Liver (tissue), 3 donors: ENCODE results near the gene ATP13A1.

Experiments used
- EGR1 ChIP-seq, 2 donors: IDR thresholded peaks; 2 replicates each; pipeline ENCODE4 v1.6.1; 2016 to 2018; ENCODE audit warnings: antibody characterized with exemption in 2 of 2, low read depth in 2 of 2
- GABPA ChIP-seq, 2 donors: IDR thresholded peaks in 1 of 2; conservative IDR thresholded peaks in 1 of 2; 2 replicates each; pipeline ENCODE4 v1.6.1; 2016; ENCODE audit warnings: antibody characterized with exemption in 2 of 2, mild to moderate bottlenecking in 1 of 2, moderate library complexity in 1 of 2
- HNF4A ChIP-seq, 2 donors: conservative IDR thresholded peaks; 2 replicates each; pipeline ENCODE4 v1.6.1; 2016; ENCODE audit warnings: antibody characterized with exemption in 2 of 2, mild to moderate bottlenecking in 2 of 2
- JUND ChIP-seq, 2 donors: IDR thresholded peaks; 2 replicates each; pipeline ENCODE4 v1.6.1; 2016; ENCODE audit warnings: antibody characterized with exemption in 2 of 2
- NR2F2 ChIP-seq: IDR thresholded peaks from 2 replicates; pipeline ENCODE4 v1.6.1; 2016; ENCODE audit warnings: antibody characterized with exemption
- RAD21 ChIP-seq, 2 donors: IDR thresholded peaks; 2 replicates each; pipeline ENCODE4 v1.6.1; 2016; ENCODE audit warnings: antibody characterized with exemption in 2 of 2, mild to moderate bottlenecking in 2 of 2
- SP1 ChIP-seq: IDR thresholded peaks from 2 replicates; pipeline ENCODE4 v1.6.1; 2018; ENCODE audit warnings: antibody characterized with exemption, mild to moderate bottlenecking
- TAF1 ChIP-seq: conservative IDR thresholded peaks from 2 replicates; pipeline ENCODE4 v1.6.1; 2016; ENCODE audit warnings: antibody characterized with exemption, mild to moderate bottlenecking
- YY1 ChIP-seq: IDR thresholded peaks from 2 replicates; pipeline ENCODE4 v1.6.1; 2016; ENCODE audit warnings: antibody characterized with exemption, mild to moderate bottlenecking
- TF ChIP-seq, protein P1 (sequence below): fragments of 150-350 bp; IDR thresholded peaks from 2 replicates; pipeline ENCODE4 v1.5.1; 2017; ENCODE audit warnings: improper control_type of control experiment, low read depth, low read length; ENCODE audit not compliant: missing input control
- TF ChIP-seq, protein P2 (sequence below): IDR thresholded peaks from 2 replicates; pipeline ENCODE4 v1.6.1; 2016; ENCODE audit warnings: antibody characterized with exemption, mild to moderate bottlenecking
- TF ChIP-seq, protein P3 (sequence below): IDR thresholded peaks from 2 replicates; pipeline ENCODE4 v1.6.1; 2016; ENCODE audit warnings: antibody characterized with exemption
- TF ChIP-seq, protein P4 (sequence below): IDR thresholded peaks from 2 replicates; pipeline ENCODE4 v1.6.1; 2016; ENCODE audit warnings: antibody characterized with exemption
- donor health status: healthy.
- donor health status: healthy.

DNA sequence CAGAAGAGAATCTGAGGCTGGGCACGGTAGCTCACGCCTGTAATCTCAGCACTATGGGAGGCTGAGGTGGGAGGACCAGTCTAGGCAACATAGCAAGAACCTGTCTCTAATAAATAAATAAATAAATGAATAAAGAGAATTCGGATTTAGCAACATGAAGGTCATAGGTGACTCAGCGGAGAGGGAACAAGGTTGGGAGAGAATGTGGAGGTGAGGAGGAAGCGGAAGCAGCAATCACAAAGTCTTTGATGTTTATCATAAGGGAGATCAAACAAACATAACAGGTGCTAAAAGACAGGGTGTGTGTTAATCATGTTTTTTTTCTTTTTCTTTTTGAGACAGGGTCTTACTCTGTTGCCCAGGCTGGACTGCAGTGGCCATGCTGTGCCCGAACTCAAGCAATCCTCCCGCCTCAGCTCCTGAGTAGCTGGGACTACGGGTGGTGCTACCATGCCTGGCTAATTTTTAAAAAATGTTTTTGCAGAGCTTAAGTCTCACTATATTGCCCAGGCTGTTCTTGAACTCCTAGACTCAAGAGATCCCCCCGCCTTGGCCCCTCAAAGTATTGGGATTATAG is 61.3 kb downstream of the ATP13A1 start:
- TF ChIP-seq, protein P1, sequence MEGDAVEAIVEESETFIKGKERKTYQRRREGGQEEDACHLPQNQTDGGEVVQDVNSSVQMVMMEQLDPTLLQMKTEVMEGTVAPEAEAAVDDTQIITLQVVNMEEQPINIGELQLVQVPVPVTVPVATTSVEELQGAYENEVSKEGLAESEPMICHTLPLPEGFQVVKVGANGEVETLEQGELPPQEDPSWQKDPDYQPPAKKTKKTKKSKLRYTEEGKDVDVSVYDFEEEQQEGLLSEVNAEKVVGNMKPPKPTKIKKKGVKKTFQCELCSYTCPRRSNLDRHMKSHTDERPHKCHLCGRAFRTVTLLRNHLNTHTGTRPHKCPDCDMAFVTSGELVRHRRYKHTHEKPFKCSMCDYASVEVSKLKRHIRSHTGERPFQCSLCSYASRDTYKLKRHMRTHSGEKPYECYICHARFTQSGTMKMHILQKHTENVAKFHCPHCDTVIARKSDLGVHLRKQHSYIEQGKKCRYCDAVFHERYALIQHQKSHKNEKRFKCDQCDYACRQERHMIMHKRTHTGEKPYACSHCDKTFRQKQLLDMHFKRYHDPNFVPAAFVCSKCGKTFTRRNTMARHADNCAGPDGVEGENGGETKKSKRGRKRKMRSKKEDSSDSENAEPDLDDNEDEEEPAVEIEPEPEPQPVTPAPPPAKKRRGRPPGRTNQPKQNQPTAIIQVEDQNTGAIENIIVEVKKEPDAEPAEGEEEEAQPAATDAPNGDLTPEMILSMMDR, result no peak
- TF ChIP-seq NR2F2 (no peak), HNF4A (conservative IDR thresholded peaks at IDR 0.05) (no peak), JUND (IDR thresholded peaks at IDR 0.05) (no peak), YY1 (no peak), TAF1 (no peak), SP1 (no peak), RAD21 (IDR thresholded peaks at IDR 0.05) (no peak), EGR1 (IDR thresholded peaks at IDR 0.05; ENCODE audit: low read depth in 2 of 2) (no peak), GABPA (IDR thresholded peaks at IDR 0.05 in 1 of 2, conservative IDR thresholded peaks at IDR 0.05 in 1 of 2) (no peak)
- TF ChIP-seq, protein P2, sequence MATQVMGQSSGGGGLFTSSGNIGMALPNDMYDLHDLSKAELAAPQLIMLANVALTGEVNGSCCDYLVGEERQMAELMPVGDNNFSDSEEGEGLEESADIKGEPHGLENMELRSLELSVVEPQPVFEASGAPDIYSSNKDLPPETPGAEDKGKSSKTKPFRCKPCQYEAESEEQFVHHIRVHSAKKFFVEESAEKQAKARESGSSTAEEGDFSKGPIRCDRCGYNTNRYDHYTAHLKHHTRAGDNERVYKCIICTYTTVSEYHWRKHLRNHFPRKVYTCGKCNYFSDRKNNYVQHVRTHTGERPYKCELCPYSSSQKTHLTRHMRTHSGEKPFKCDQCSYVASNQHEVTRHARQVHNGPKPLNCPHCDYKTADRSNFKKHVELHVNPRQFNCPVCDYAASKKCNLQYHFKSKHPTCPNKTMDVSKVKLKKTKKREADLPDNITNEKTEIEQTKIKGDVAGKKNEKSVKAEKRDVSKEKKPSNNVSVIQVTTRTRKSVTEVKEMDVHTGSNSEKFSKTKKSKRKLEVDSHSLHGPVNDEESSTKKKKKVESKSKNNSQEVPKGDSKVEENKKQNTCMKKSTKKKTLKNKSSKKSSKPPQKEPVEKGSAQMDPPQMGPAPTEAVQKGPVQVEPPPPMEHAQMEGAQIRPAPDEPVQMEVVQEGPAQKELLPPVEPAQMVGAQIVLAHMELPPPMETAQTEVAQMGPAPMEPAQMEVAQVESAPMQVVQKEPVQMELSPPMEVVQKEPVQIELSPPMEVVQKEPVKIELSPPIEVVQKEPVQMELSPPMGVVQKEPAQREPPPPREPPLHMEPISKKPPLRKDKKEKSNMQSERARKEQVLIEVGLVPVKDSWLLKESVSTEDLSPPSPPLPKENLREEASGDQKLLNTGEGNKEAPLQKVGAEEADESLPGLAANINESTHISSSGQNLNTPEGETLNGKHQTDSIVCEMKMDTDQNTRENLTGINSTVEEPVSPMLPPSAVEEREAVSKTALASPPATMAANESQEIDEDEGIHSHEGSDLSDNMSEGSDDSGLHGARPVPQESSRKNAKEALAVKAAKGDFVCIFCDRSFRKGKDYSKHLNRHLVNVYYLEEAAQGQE, result no peak
- TF ChIP-seq, protein P3, sequence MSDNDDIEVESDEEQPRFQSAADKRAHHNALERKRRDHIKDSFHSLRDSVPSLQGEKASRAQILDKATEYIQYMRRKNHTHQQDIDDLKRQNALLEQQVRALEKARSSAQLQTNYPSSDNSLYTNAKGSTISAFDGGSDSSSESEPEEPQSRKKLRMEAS, result no peak
- TF ChIP-seq, protein P4, sequence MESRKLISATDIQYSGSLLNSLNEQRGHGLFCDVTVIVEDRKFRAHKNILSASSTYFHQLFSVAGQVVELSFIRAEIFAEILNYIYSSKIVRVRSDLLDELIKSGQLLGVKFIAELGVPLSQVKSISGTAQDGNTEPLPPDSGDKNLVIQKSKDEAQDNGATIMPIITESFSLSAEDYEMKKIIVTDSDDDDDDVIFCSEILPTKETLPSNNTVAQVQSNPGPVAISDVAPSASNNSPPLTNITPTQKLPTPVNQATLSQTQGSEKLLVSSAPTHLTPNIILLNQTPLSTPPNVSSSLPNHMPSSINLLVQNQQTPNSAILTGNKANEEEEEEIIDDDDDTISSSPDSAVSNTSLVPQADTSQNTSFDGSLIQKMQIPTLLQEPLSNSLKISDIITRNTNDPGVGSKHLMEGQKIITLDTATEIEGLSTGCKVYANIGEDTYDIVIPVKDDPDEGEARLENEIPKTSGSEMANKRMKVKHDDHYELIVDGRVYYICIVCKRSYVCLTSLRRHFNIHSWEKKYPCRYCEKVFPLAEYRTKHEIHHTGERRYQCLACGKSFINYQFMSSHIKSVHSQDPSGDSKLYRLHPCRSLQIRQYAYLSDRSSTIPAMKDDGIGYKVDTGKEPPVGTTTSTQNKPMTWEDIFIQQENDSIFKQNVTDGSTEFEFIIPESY, result no peak
